Stimulated activated CD8-positive, alpha-beta memory T cell treated with anti-CD3 and anti-CD28 coated beads, Interleukin-2, amount 100 ng/mL, for 48 hours (primary cell): ENCODE measurements around the gene ZCCHC8.
"Not testable (repeated sequence)": the region's sequence is repeated elsewhere in the genome, so short reads cannot be mapped to it uniquely, and the experiment has no call there.

ENCODE experiments used
- DNase-seq, 2 donors: peaks; one replicate each; pipeline ENCODE4 v3.0.0-alpha.2; 2020; ENCODE audit warnings: low read depth in 2 of 2

ZCCHC8 gene

DNA sequence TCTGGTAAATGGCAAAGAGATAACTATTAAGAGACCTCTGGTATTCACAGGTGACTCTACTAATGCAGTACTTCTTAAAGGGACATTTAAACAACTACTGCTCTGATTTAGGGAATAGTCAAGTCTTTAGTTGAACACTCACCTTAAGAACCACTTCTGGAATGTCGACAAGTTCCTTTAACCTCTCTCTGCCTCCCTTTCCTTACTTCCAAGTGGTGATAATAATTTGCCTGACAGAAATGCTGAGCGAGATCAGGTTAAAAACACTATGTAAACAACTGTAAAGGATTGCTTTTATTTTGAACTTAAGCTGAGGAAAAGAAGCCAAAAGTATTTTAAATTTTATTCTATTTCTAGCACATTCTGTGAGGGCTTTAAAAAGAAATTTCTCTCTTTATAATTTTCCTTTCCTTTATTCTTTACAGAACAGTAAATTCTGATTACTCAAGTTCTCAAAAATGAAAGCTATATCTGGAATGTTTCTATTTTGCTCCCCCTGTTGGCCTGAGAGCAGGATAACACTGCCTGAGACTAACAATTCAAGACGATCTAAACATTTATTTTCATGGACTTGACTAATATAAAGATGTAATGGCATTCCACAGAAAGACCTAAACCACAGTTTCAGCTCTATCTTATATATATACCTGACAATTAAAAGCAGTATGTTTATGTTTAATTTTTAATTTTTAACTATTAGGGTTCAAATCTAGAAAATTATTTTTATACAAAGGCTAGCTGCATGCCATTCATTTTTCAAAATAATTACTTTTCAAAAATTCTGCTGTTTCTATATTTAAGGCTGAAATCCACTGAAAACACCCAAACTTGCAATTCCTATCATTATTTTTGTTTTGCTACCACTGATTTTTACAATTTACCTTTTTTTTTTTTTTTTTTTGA, 29.2 kb downstream of the ZCCHC8 start:
- no peak for DNase-seq

GRCh38 chr12:122470576-122470975, 30.2 kb downstream of the ZCCHC8 start:
- not testable (repeated sequence) for DNase-seq

- not testable (repeated sequence) for DNase-seq
Observed at GRCh38 chr12:122469856-122470255, 30.9 kb downstream of the ZCCHC8 start.

- DNase-seq: no peak
Observed at GRCh38 chr12:122467983-122468382, 32.7 kb downstream of the ZCCHC8 start.

DNA sequence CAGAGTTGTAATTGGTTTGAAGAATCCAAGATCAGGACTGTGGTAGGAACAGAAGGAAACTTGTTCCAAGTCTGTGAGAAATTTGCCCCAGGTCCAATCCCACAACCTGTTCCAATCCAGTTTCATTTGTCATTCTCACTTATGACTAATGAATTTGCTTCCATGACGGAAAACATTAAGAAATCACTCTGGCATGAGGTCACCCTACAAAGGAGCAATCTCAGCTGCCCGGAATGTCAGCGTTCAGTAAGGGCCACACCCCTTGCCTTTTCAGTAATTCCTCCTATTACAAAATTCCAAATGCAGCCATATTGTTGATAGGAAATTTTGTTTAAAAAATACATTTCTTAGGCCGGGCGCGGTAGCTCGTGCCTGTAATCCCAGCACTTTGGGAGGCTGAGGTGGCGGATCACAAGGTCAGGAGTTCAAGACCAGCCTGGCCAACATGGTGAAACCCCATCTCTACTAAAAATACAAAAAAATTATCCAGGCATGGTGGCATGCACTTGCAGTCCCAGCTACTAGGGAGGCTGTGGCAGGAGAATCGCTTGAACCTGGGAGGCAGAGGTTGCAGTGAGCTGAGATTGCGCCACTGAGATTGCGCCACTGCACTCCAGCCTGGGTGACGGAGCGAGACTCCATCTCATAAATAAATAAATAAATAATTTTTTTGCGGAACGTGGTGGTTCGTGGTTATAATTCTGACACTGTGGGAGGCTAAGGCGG, 36.3 kb downstream of the ZCCHC8 start:
- DNase-seq: not testable (repeated sequence)

DNA sequence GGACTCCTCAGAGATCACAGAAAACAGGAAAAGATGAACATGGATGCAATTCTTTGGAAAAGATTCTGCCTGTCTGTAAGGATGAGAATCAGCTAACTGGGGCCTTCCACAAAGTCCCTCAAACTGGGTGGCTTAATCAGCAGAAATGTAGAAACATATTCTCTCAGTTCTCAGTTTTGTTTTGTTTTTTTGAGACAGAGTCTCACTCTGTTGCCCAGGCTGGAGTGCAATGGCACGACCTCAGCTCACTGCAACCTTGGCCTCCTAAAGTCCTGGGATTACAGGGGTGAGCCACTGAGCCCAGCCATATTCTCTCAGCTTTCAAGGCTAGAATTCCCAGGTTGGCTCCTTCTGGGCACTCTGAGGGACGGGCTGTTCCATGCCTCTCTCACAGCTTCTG, 40.1 kb downstream of the ZCCHC8 start:
- DNase-seq: no peak

GRCh38 chr12:122460061-122460460, 40.7 kb downstream of the ZCCHC8 start:
- no peak for DNase-seq

- DNase-seq: no peak
Observed at GRCh38 chr12:122459211-122459610, 41.5 kb downstream of the ZCCHC8 start.

DNA sequence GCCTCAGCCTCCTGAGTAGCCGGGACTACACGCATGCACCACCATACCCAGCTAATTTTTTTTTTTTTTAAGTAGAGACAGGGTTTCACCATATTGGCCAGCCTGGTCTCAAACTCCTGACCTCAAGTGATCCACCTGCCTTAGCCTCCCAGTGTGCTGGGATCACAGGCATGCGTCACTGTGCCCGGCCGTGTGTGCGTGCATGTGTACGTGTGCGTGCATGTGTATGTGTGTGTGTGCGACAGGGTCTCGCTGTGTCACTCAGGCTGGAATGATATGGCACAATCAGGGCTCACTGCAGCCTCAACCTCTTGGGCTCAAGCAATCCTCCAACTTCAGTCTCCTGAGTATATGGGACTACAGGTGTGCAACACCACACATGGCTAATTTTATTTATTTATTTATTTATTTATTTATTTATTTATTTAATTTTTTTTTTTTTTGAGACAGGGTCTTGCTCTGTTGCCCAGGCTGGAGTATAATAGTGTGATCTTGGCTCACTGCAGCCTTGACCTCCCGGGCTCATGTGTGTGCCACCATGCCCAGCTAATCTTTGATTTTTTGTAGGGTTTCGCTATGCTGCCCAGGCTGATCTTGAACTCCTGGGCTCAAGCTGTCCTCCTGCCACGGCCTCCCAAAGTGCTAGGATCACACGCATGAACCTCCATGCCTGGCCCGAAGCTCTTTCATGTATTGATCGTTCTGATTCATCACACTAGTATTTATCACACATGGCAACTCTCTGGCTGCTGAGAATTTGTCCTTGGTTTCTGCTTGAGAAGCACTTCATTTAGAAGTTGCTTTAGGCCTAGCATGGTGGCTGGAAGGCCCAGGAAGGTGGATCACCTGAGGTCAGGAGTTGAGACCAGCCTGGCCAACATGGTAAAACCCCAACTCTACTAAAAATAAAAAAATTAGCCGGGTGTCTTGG, 42.4 kb downstream of the ZCCHC8 start:
- DNase-seq: no peak

DNA sequence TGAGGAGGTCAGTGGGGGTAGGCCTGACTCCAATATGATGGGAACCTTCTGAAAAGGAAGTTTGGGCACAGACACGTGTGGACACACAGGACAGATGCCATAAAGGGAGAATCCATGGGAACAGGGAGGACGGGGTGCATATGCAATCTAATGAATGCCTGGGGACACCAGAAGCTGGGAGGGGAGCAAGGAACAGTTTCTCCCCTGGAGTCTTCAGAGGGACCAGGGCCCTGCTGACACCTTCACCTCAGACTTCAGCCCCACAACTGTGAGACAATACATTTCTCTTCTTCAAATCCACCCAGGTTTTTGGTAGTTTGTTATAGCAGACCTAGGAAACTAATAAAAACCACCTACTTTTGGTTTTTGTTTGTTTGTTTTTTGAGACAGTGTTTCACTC, 43.1 kb downstream of the ZCCHC8 start:
- DNase-seq: no peak

DNA sequence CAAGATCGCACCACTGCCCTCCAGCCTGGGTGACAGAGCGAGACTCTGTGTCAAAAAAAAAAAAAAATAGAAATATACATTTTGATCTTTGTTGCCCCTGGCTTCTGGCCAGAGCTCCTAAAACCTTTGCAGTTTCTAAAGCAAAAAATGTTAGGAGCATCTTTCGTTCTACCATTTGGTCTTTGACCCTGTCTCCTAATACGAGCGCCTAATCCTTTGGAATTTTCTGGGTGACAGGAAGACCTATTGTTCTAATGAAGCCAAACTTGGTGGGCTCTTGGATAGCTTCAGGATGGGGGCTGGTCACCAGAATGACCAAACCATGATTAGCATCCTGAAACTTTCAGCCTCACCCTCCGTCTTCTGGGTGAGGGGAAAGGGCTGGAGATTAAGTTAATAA, 46.0 kb downstream of the ZCCHC8 start:
- DNase-seq: no peak

GRCh38 chr12:122454250-122454721, 46.4 kb downstream of the ZCCHC8 start:
- no peak for DNase-seq

GRCh38 chr12:122452701-122453285, 47.9 kb downstream of the ZCCHC8 start:
- no peak for DNase-seq

DNA sequence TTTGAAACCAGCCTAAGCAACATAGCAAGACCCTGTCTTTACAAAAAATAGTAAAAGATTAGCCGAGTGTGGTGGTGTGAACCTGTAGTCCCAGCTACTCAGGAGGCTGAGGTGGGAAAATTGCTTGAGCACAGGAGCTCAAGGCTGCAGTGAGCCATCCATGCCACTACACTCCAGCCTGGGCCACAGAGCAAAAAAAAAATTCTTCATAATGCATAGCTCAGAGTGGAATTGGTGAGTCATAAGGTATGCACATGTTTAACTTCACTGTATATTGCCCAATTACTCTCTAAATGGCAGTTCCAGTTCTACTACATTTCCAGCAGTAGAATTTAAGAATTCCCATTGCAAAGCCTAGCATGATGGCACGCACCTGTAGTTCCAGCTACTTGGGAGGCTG, 51.4 kb downstream of the ZCCHC8 start:
- no peak for DNase-seq

GRCh38 chr12:122447825-122448224, 52.9 kb downstream of the ZCCHC8 start:
- not testable (repeated sequence) for DNase-seq

DNA sequence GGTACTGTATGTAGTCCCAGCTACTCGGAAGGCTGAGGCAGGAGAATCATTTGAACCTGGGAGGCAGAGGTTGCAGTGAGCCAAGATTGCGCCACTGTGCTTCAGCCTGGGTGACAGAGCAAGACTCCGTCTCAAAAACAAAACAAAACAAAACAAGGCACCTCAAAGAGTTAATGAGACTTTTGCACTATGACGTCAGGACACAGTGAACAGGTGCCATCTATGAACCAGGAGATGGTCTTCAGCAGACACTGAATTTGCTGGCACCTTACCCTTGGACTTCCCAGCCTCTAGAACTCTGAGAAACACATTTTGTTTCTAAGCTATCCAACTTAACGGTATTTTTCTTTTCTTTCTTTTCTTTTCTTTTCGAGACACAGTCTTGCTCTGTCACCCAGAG, 54.3 kb downstream of the ZCCHC8 start:
- DNase-seq: not testable (repeated sequence)

DNA sequence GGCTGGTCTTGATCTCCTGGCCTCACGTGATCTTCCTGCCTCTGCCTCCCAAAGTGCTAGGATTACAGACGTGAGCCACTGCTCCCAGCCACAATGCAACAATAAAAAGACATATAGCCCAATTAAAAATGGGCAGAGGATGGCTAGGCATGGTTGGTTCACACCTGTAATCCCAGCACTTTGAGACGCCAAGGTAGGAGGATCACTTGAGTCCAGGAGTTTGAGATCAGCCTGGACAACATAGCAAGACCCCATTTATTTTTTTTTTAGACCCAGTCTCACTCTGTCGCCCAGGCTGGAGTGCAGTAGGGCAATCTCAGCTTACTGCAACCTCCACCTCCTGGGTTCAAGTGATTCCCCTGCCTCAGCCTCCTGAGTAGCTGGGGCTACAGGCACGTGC, 56.7 kb downstream of the ZCCHC8 start:
- DNase-seq: not testable (repeated sequence)

DNA sequence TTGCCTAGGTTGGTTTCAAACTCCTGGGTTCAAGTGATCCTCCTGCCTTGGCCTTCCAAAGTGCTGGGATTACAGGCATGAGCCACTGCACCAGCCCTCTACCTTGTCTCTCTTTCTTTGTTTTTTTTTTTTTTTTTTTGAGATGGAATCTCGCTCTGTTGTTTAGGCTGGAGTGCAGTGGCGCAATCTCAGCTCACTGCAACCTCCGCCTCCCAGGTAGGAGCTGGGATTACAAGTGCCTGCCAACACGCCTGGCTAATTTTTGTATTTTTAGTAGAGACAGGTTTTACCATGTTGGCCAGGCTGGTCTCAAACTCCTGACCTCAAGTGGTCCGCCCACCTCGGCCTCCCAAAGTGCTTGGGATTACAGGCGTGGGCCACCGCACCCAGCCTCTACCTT, 61.9 kb downstream of the ZCCHC8 start:
- DNase-seq: not testable (repeated sequence)

DNA sequence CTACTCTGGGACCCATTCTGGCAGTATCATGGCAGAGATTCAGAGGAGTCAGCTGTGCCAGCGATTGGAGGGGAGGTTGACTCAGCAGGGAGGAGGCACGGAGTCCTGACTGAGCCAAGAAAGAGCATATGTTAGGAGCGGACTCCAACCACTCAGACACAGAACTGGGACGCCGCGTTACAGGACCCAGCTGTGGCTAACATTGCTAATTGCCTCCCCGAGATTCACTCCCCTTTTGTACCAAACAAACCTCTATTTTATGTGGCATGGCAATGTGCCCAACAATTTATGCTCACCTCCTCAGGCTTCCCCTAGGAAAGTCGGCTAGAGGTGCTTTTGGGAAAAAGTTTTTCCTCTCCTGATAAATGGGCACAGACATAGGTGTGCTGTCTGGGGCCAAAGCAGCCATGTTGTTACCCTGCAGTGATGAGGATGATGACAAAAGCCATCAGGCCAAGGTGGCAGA, 63.0 kb downstream of the ZCCHC8 start:
- no peak for DNase-seq

GRCh38 chr12:122435186-122435585, 65.5 kb downstream of the ZCCHC8 start:
- no peak for DNase-seq

- DNase-seq: not testable (repeated sequence)
Observed at GRCh38 chr12:122429043-122429442, 71.7 kb downstream of the ZCCHC8 start.
